HG02798 (cell line): Measurements from ENCODE around the gene THEM4.
"Not testable (repeated sequence)": the region's sequence is repeated elsewhere in the genome, so short reads cannot be mapped to it uniquely, and the experiment has no call there.

Experiments used
- ATAC-seq: cut with Tn5 transposase; IDR thresholded peaks from one replicate; pipeline ENCODE4 v1.9.1; 2021; ENCODE audit warnings: mild to moderate bottlenecking; ENCODE audit not compliant: unreplicated experiment, poor library complexity

Gene THEM4

DNA sequence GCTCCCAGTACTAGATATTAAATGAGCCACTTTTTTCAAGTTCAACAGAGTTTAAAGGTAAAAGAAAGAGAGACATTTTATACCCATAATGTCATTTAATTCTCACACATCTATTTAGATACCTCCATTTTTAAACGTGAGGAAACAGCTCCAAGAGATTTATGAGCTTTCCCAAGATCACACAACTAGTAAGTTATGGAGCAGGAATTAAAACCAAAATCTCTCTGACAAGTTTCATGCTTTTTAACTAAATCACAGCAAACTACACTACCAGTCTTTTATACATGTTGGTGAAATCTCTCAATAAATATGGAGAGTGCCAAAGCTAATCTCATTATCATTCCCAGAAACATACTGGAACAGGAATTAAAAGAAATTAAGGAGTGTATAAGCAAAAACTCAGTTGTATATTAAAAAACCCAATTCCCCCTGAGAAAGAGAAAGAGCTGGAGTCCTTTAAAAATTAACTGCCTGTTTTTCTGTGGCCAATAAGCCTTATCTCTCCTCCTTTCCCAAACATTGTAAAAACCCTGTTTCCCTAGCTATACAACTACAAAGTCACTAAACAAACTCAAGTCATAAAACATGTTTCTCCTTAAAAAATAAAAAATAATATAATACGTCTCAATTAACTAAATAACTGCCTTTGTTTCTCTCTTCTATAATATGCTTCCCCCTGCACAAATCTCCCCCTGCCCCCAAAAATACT lies 26.7 kb upstream of the THEM4 start:
- ATAC-seq: no peak

GRCh38 chr1:151935154-151935553 lies 25.8 kb upstream of the THEM4 start:
- ATAC-seq: no peak

- ATAC-seq: peak; percentile 40
These were observed 24.8 kb upstream of the THEM4 start for GRCh38 chr1:151934048-151934493.

DNA sequence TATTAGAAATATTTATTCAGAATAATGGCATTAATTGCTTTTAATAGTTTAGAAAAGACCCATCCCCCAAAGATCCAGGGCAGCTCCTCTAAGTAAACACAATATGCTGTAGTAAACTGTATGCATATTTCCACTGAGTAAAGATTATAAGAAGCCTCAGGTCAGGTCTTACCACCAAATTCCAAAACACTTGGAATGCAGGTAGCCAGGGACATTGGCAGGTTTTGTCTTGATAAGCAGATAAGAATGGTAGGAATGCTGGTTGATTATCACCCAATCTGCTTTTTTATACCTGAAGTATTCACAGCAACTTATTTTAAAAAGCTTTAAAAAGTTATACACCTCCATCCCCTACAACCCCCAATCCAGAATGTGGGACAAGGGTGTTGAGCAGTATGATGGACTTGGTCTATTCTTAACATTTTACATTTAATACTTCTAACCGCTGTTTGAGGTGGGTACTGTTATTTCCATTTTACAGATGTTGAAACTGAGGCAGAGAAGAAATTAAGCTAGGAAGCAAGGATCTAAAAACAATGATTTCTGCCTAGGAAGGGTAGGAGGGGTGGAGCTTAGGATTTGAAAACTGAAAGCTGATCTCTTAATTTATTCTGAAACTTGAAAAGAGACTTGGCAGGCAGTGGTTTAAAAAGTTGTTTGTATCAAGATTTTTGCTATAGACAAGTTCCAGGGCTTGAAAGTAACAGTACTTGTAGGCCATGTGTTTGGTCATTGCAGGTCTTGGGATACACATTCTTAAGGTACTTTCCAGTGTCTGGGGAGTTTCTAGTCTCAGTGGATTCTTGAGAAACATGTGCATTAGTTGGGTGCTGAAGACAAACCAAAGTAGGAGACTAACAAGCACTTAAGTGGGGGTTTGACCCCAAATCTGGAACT lies 15.6 kb upstream of the THEM4 start:
- ATAC-seq: peak; percentile 50

DNA sequence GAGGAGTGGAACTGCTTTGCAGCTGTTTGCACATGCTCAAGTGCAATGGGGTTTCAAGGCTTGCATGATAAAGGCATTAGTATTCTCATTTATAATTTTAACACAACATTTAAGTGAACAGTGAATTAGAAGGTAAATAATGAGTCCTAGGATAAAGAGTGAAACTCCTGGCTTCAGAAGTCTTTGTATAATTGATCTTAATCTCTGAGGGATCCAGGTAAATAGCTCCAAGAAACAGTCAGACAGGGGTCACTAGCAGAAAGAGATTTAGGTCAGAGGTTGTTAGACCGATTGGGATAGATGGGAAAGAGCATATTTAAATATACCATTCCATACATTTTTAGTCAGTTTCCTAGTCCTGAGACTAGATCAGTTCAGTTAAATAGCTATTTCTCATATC lies 14.1 kb upstream of the THEM4 start:
- ATAC-seq: no peak

DNA sequence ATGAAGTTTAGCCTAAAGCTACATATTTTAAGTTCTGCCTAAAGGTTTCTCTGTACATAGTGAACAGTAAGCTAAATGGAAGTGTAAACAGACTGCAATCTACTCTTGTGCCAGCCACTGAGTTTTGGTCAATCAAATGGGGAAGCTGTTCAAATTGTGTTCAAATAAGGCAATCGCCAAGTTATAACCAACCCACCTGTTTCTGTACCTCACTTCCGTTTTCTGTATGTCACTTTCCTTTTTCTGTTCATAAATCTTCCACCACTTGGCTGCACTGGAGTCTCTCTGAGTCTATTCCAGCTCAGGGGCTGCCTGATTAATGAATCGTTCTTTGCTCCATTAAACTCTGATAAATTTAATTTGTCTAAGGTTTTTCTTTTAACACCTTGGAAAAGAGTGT lies 10.8 kb upstream of the THEM4 start:
- ATAC-seq: no peak

DNA sequence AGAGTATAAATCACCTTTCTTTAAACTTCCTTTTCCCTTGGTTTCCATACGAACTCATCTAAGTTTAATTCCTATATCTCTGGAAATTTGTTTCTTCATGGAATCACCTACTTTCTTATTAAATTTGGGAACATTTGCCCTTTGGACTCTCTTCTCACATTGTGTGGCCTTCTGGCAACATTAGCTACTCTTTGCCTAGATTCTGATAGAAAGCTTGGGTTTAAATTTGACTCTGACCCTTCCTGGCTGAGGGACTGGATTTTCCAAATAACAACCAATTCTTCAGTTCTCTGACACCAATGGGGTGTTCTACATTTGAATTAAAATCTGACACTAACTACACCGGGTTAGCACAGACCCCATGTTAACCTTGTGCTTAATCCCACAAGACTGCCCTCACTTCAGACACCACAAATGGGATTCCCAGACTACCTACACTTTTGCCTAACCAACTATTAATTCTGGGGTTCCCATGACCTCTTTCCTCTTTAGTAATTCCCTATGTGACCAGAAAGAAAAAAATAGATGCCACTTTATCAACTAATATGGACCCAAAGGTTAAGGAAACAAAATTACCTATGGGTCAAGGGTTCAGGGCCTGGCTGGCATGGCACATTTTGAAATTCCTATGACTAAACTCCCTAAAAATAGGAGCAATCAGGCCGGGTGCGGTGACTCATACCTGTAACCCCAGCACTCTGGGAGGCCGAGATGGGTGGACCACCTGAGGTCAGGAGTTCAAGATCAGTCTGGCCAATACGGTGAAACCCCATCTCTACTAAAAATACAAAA lies 9.7 kb upstream of the THEM4 start:
- ATAC-seq: no peak

GRCh38 chr1:151918156-151918555 lies 8.8 kb upstream of the THEM4 start:
- no peak for ATAC-seq

GRCh38 chr1:151916726-151917370 lies 7.5 kb upstream of the THEM4 start:
- ATAC-seq: no peak

DNA sequence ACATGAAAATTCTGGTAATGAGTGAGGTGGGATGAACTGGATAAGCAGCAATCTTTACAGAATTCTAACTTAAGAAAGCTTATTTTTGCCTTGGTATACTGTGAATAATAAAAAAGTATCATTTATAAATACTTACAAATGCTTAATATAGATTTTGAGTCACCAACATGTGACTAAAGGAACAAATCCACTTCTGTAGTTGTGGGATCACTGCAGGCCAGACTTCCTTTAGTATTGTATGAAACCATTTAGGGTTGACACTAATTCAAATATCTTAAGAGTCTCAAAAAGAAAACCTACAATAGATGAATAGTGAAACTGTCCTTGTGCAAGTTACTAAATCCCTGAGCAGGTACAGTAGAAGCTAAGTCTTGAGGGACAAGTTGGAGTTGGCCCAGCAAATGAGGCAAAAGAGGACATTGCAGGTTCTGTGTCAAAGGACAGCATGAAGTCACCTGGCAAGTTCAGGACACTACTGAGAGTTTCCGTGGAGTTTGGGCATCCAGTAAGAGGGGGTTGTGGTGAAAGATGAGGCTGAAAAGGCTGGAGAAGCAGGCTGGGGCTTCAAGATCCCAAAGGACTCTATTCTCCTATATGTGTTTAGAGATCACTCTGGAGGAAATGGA lies 5.9 kb upstream of the THEM4 start:
- no peak for ATAC-seq

GRCh38 chr1:151914076-151914475 lies 4.8 kb upstream of the THEM4 start:
- ATAC-seq: no peak

- ATAC-seq: no peak
These were observed 3.7 kb upstream of the THEM4 start for GRCh38 chr1:151912973-151913372.

DNA sequence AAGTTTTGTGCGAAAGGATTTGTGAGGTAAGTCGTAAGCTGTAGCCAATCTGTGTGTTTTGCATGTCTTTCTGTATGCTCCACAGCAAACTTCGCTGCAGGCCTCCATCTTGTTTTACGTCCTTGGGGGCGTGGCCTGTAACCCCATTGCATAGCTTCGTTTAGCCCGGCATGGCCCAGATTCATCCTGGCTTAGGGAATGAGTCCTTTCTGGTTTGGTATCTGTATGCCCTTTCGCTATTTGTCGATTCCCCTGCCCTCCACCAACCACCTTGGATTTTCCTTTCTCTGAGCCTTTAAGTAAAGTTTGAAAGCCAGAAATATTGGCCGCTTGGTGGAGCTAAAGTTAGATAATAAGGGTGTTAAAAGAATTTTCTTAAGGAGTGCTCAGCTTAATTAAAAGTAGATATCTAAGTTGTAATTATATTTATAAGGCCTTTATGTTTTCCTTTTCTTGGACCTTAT lies 1.1 kb downstream of the THEM4 start:
- no peak for ATAC-seq

- ATAC-seq: no peak
These were observed 1.8 kb downstream of the THEM4 start for GRCh38 chr1:151907363-151908139.

GRCh38 chr1:151906324-151906645 lies 3.0 kb downstream of the THEM4 start:
- ATAC-seq: not testable (repeated sequence)

DNA sequence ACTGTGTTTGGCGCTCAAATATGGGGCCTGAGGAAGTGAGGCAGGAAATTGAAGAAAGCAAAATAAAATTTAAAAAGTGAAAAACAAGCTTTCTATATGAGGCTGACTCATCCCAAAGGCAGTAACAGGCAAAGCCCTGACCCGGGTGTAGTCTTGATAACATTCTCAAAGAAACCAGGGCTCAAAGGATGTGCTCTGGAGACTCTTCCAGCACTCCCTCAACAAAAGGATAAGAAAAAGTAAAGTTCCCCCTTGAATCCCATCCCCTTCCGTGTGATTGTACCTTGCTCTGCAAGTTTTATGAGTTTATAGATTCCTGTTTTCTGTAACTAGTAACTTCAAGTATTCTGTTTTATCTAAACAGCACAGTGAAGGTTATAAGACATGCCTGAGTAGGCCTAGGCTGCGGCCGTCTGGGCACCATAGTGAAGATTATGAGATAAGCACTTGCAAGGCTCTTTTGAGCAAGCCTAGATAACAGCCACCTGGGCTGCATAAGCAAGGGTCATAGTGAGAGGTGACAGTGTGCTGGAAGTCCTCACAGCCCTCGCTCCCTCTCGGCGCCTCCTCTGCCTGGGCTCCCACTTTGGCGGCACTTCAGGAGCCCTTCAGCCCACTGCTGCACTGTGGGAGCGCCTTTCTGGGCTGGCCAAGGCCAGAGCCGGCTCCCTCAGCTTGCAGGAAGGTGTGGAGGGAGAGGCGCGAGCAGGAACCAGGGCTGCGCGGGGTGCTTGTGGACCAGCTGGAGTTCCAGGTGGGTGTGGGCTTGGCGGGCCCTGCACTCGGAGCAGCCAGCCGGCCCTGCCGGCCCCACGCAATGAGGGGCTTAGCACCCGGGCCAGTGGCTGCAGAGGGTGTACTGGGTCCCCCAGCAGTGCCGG lies 3.6 kb downstream of the THEM4 start:
- not testable (repeated sequence) for ATAC-seq

DNA sequence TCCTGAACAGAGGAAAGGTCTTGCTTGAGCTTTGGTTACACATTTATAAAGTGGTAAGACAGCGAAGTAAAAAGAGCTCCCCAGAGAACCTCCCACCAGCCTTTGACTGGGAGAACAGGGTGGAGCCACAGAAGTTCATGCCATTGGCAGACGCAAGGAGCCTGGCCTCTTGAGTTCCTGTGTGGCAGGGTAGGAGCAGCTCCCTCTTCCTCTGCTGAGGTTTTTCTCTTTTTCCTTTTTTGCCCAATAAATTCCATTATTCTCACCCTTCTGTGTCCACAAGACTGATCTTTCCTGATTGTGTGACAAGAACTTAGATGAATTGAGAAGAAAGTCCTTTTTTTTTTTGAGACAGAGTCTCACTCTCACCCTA lies 4.3 kb downstream of the THEM4 start:
- no peak for ATAC-seq

DNA sequence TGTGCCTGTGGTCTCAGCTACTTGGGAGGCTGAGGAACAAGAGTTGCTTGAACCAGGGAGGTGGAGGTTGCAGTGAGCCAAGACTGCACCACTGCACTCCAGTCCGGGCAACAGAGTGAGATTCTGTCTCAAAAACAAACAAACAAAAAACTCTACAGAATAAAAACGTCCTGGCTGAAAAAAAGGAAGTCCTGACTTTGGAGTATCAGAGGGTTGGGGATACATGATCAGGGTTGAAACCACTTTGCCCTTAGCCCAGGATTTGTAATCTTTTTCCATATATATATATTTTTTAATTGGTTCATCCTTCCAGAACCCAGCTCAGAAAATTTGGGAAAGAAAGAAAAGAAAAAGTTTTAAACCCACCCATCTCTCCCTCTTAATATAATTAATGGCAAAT lies 6.5 kb downstream of the THEM4 start:
- no peak for ATAC-seq
